GM13977 (cell line): ENCODE results near the gene ZNF460.

Experiments
- DNase-seq: peaks from one replicate; pipeline ENCODE4 v3.0.0; 2012; ENCODE audit warnings: low spot score
- in situ Hi-C: fragments of 300-500 bp; cut with MboI; formaldehyde crosslinking; loops from one replicate; pipeline ENCODE4 v1.12.0; 2022; ENCODE audit warnings: low sequenced_read_pairs, low pct_unique_long_range_greater_than_20kb, mixed read lengths, inconsistent platforms; ENCODE audit not compliant: unreplicated experiment
- TF ChIP-seq, protein P1 (sequence below): IDR thresholded peaks from 2 replicates; pipeline ENCODE4 v1.5.1; 2012; ENCODE audit warnings: mild to moderate bottlenecking, control low read depth; ENCODE audit not compliant: insufficient read depth; ENCODE audit errors: extremely low read depth, missing control alignments

Gene ZNF460

DNA sequence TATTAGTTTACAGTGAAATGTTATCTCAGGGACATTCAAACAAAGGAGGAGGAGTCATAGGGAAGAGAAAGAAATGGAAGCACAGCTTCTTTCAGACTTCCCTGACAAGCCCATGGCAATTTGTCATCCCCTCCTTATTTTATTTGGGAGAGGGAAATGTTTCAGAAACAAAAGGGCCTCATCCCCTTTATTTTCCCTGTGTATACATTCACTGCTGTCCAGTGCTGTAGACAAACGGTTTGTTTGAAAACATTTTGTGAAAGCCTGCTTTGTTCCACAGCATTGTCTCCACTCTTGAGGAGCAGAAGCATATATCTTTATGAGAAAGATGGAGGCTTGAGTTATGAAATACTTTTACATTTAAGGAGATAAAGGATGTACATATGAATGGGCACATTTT, 12.3 kb downstream of the ZNF460 start:
- no peak for DNase-seq
- TF ChIP-seq, protein P1, sequence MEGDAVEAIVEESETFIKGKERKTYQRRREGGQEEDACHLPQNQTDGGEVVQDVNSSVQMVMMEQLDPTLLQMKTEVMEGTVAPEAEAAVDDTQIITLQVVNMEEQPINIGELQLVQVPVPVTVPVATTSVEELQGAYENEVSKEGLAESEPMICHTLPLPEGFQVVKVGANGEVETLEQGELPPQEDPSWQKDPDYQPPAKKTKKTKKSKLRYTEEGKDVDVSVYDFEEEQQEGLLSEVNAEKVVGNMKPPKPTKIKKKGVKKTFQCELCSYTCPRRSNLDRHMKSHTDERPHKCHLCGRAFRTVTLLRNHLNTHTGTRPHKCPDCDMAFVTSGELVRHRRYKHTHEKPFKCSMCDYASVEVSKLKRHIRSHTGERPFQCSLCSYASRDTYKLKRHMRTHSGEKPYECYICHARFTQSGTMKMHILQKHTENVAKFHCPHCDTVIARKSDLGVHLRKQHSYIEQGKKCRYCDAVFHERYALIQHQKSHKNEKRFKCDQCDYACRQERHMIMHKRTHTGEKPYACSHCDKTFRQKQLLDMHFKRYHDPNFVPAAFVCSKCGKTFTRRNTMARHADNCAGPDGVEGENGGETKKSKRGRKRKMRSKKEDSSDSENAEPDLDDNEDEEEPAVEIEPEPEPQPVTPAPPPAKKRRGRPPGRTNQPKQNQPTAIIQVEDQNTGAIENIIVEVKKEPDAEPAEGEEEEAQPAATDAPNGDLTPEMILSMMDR, result no peak
- in situ Hi-C loops, result no loop called here

DNA sequence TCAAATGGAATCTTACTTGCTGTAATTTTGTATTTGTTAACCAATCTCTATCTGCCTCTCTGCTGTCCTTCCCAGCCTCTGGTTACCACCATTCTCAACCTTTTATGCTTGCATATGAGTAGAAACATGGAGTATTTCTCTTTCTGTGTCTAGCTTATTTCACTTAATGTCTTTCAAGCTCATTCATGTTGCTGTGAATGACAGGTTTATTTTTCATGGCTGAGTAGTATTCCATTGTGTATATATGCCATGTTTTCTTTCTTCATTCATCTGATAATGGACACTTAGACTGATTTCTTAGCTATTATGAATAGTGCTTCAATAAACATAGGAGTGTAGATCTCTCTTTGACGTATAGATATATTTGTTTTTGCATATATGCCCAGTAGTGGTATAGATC, 13.4 kb downstream of the ZNF460 start:
- in situ Hi-C loops, result no loop called here
- no peak for DNase-seq
- TF ChIP-seq, protein P1, result no peak

DNA sequence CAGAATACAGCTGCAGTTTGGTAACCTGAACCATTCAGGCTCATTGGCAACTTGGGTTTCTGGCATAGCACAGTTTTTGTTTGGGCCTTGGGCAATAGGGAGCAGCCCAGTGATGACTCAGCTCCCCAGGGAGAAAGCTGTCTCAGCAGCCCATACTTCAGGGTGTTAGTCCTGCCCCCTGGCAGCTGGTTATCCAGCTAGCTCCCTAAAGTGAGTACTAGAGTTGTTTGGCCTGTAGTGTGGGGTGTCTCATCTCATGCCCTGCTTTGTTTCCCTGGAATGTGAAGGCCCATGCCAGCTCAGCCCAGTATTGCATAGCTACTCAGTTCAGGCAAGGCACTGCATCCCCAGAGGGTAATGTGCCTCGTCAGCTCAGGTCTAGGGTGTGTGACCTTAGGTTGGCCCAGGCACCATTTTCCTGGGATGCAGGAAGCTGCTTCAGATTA, 21.8 kb downstream of the ZNF460 start:
- no peak for DNase-seq
- TF ChIP-seq, protein P1, result no peak
- in situ Hi-C loops, result no loop called here

DNA sequence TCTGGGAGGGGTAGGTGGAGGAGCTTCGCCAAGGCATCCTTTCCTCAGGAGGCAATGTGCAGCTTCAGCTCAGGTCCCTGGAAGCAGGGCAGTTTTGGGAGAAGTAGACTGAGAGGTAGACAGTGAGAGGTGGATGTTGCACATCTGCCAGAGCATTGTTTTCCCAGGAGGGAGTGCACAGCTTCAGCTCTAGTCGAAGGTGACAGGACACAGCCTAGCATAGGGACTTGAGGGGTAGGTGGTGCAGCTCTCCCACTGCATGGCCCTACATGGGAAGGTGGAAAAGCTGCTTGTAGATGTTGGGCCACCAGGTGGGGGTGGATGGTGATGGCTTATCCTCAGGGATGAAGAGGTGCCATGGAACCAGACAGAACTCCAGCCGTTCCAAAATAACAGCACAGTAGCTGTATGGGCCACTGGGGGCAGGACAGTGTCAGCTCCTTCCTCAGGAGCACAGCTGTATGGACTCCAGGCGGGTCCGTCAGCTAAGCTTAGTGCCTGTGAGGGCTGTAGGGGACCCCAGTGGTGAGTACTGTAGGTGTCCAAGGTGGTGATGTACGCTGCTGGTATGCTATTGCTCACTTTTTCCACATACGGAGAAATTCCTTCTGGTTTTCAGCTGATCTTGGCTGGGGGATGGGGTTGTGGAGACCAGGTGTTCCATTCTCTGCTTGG, 22.6 kb downstream of the ZNF460 start:
- in situ Hi-C loops, result no loop called here
- TF ChIP-seq, protein P1, result no peak
- no peak for DNase-seq

DNA sequence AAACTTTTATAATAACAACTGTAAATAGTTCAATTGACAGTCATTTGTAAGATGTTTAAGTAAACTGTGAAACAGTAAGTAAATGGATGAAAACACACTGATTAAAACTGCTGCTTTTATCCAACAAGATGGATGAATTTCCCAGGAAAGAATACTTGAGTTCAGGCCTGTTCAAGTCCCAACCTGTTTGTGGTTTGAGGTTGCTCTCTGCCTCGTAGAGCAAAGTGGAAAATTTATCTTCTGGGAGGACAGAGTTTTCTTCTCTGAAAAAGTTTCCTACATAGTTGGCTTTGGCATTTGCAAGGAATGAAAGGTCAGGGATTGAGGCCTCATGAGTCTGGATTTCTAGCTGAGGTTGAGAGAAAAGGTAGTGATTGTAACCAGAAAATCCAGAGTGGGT, 24.8 kb downstream of the ZNF460 start:
- DNase-seq, result no peak
- in situ Hi-C loops, result no loop called here
- TF ChIP-seq, protein P1, result no peak

DNA sequence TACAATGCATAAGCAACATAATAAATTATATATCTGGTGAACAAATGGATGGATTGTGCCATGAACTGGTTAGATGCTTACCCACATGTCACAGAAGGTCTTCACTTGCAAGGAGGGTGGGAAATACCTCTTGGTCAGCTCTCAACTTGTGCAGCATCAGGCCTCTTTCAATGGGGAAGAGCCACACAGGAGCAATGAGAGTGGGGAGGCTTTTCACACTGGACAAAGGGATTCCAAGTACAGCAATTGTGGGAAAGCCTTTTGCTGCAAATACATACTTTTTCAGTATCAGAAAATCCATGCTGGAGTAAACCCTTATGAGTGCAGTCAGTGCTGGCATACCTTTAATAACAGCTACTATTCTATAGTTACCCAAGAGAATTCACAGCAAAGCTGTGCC, 28.2 kb downstream of the ZNF460 start:
- DNase-seq, result no peak
- TF ChIP-seq, protein P1, result no peak
- in situ Hi-C loops, result no loop called here
